HEK293T (cell line): Measurements from ENCODE around the gene MAST4.

Source experiments
- ARNT ChIP-seq: fragments of 450-650 bp; IDR thresholded peaks from 2 replicates; pipeline ENCODE4 v1.6.1; 2017; ENCODE audit warnings: mild to moderate bottlenecking
- FOXK2 ChIP-seq: fragments of 450-650 bp; IDR thresholded peaks from 2 replicates; pipeline ENCODE4 v1.6.1; 2016; ENCODE audit warnings: mild to moderate bottlenecking
- FOXM1 ChIP-seq: fragments of 450-650 bp; IDR thresholded peaks from 2 replicates; pipeline ENCODE4 v1.6.1; 2017; ENCODE audit warnings: mild to moderate bottlenecking, borderline replicate concordance
- HDGF ChIP-seq: fragments of 450-650 bp; IDR thresholded peaks from 2 replicates; pipeline ENCODE4 v1.6.1; 2017; ENCODE audit warnings: antibody characterized with exemption, borderline replicate concordance
- NFRKB ChIP-seq: fragments of 450-650 bp; IDR thresholded peaks from 2 replicates; pipeline ENCODE4 v1.6.1; 2016; ENCODE audit warnings: mild to moderate bottlenecking, moderate library complexity
- SUZ12 ChIP-seq: fragments of 450-650 bp; IDR thresholded peaks from 2 replicates; pipeline ENCODE4 v1.6.1; 2016; ENCODE audit warnings: mild to moderate bottlenecking
- TARDBP ChIP-seq: fragments of 450-650 bp; IDR thresholded peaks from 2 replicates; pipeline ENCODE4 v1.6.1; 2016
- ZNF384 ChIP-seq: fragments of 450-650 bp; IDR thresholded peaks from 2 replicates; pipeline ENCODE4 v1.6.1; 2016

DNA sequence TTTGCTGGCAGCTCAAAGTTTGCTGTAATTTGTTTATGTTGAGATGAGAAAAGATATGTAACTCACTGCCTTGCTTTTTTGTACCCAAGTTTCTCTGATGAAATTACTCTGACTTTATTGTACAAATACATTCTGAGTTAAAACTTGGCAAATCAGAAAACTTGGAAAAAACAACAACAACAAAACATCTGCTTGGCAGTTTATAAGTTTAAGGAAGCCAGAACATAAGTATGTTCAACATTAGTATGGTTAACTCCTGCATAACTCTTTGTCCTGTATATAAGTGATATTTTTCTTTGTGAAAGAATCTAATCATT lies 233.1 kb downstream of the MAST4 start:
- TF ChIP-seq ARNT: no peak
- no peak for TF ChIP-seq SUZ12
- no peak for TF ChIP-seq HDGF
- no peak for TF ChIP-seq ZNF384
- TF ChIP-seq FOXM1: no peak
- TF ChIP-seq FOXK2: no peak
- TF ChIP-seq TARDBP: no peak
- no peak for TF ChIP-seq NFRKB
